ENCODE results near the gene DENND2D. TPM values are rescaled to one million over a fixed set of nuclear protein-coding genes. Genes with fewer than 3 reads are reported as not detected.

Gene DENND2D, protein sequence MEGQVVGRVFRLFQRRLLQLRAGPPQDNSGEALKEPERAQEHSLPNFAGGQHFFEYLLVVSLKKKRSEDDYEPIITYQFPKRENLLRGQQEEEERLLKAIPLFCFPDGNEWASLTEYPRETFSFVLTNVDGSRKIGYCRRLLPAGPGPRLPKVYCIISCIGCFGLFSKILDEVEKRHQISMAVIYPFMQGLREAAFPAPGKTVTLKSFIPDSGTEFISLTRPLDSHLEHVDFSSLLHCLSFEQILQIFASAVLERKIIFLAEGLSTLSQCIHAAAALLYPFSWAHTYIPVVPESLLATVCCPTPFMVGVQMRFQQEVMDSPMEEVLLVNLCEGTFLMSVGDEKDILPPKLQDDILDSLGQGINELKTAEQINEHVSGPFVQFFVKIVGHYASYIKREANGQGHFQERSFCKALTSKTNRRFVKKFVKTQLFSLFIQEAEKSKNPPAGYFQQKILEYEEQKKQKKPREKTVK
- total RNA-seq = 10 to 100 TPM; 42.2 to 65.4 (median 63.3) TPM
- long read RNA-seq, donor 1, transcript DENND2D-201 (12 exons, 2,077 nt) = minor isoform, 5 of 33 reads
- long read RNA-seq, donor 1, transcript DENND2D-202 (12 exons, 1,894 nt) = major isoform, 14 of 33 reads
- long read RNA-seq, donor 1, partial matches to known transcripts = 7 of 33 reads
- long read RNA-seq, donor 1, other reads (novel, unspliced or antisense) = 6 of 33 reads
- long read RNA-seq, donor 2, transcript DENND2D-202 (12 exons, 1,894 nt) = major isoform, 19 of 39 reads
- long read RNA-seq, donor 2, partial matches to known transcripts = 8 of 39 reads
- long read RNA-seq, donor 2, other reads (novel, unspliced or antisense) = 10 of 39 reads

DNA sequence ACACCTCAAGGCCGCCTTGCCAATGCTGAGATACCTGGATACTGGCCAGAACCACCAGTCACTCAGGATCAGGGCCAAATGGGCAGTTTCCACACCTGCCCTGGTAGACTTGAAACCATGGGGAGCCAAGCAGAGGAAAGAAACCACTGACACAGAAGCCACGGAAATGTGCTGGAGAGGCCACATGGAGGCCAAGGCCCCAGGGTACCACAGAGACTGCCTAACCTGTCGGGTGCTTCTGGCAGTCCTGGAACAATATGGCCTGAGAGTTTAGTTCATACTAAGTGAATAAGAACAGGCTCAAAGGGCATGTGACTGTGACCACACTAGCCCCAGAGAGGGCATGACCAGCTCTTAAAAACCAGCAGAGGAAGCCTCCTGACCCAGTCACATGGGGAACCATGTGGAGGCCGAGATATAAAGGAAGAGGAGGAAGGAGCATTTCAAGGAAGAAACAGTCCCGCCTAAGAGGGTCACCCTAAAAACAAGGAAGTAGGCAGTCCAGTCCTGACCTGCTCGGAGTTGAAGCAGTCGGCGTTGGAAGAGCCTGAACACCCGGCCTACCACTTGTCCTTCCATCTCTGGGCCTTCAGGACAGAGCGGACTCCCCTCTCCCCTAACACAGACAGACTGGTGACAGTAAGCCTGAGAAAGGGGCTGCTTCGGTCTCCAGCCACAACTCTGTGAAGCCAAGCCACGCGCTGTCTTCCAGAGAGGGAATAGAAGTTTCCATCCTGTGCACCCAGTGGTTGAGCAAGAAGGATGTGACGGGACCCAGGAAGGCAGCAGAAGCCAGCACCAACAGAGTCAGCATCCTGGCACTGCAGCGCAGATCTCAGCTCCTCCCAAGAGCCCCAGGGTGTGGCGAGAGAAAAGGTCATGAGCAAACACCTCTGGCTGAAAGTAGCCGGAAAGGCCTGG is at the start of gene DENND2D:
Gene DENND2D (minus strand): TSS at position 766 of the 921 bp plus-strand sequence. CDS start 187 bp downstream, at position 579.
- H3K36me3 ChIP-seq (ENCODE audit: low read depth) = peaks cover 4% of the 10 kb centered on the region
- TF ChIP-seq, protein P1, sequence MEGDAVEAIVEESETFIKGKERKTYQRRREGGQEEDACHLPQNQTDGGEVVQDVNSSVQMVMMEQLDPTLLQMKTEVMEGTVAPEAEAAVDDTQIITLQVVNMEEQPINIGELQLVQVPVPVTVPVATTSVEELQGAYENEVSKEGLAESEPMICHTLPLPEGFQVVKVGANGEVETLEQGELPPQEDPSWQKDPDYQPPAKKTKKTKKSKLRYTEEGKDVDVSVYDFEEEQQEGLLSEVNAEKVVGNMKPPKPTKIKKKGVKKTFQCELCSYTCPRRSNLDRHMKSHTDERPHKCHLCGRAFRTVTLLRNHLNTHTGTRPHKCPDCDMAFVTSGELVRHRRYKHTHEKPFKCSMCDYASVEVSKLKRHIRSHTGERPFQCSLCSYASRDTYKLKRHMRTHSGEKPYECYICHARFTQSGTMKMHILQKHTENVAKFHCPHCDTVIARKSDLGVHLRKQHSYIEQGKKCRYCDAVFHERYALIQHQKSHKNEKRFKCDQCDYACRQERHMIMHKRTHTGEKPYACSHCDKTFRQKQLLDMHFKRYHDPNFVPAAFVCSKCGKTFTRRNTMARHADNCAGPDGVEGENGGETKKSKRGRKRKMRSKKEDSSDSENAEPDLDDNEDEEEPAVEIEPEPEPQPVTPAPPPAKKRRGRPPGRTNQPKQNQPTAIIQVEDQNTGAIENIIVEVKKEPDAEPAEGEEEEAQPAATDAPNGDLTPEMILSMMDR (IDR thresholded peaks at IDR 0.05) = no peak
- ATAC-seq (peak; percentile 28), DNase-seq (peak; percentile 72 to 85 (median 73))
- intact Hi-C loops (cut with DNase I, micrococcal nuclease) = no loop called here
- H3K9me3 ChIP-seq = no peaks in the 10 kb centered on the region
- H3K4me3 ChIP-seq = no peak within 1 kb of the TSS
- H3K4me1 ChIP-seq (ENCODE audit: low read depth) = peaks cover 30% of the 10 kb centered on the region

DNA sequence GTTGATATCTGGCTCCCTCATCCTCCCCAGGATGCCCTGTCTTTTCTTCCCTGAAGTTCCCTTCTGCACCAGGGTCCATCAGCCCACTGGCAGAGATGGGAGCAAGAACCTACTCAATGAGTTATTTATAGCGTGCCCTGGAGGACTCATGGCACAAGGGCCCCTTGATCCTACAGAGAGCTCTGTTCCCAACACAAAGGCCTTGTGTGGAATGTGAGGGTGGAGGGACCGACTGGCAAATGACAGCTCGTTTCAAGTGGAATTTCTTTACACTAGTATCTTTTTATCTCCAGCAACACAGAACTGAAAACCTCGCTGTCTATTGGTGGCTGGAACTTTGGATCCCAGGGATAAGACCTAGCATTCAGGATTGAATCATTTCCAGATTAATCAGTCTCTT is 49.5 kb upstream of the DENND2D start:
- H3K4me3 ChIP-seq = no peak overlapping the region
- TF ChIP-seq, protein P1 (IDR thresholded peaks at IDR 0.05) = no peak
- intact Hi-C loops (cut with DNase I, micrococcal nuclease) = no loop called here
- DNase-seq (no peak), ATAC-seq (no peak)
- no peaks in the 10 kb centered on the region for H3K9me3 ChIP-seq
- no peaks in the 10 kb centered on the region for H3K4me1 ChIP-seq (ENCODE audit: low read depth)
- no peaks in the 10 kb centered on the region for H3K36me3 ChIP-seq (ENCODE audit: low read depth)

DNA sequence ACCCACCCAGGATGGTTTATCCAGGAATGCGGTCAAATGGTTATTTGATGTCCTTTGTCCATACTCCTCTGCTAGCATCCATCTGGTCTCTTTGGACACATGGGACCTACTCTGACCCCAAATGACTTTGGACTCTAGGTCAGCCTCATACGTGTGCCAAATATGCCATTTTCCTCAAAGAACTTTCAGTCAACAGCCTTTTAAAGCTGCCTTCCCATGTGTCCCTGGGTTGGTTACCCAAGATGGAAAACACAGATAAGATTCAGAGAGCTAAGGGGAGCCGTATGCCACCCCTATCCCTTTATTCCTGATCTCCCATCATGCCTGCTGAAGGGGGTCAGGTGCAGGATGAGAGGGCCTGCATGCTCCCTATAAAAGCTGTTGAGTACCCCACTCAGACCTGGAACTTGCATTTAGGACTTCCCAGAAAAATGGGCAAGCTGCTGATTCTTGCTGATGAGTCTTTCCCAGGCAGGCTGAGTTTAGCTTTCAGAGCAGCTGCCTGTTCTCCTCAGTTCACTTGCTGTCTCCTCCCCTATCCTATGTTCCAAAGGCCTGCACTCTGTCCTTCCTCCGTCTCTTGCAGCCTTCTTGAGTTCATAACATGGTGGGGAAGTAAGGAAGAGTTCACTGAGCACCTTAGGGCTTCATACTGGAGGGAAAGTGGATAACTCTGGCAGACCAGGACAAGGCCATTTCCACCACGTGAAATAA is 46.8 kb upstream of the DENND2D start:
- Histone ChIP-seq H3K36me3 (ENCODE audit: low read depth) (no peaks in the 10 kb centered on the region), H3K4me3 (no peak overlapping the region), H3K9me3 (no peaks in the 10 kb centered on the region), H3K4me1 (ENCODE audit: low read depth) (no peaks in the 10 kb centered on the region)
- ATAC-seq = no peak
- no peak for DNase-seq
- TF ChIP-seq, protein P1 (IDR thresholded peaks at IDR 0.05) = no peak
- intact Hi-C loops (cut with DNase I, micrococcal nuclease) = no loop called here

DNA sequence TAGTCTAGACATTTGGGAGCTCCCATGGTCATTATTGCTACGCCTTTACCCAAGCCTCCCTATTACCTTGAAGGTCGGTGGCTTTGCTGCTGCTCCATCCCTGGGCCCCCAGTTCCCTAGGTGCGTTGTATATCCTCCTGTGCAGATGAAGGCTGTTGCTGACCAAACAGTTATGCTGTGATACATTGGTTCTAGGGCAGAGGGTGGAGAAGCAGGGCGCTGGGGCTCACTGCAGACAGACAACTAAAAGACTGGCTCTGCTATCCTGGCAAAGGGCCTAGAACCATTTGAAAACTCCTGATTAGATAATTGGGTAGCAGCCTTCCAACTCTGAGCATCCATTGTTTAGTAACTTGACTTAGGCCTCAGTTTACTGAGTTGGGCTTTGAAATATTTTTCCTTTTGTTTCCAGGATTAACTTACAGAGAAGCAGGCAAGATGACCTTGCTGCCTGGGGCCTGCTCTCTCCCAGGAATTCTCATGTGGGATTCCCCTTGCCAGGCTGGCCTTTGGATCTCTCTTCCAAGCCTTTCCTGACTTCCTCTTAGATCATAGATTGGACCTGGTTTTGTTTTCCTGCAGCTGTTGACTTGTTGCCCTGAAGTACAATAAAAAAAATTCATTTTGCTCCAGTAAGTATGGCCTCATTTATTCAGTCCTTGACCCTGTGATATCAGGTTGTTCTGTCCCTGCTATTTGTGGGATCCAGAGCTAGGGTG is 42.5 kb upstream of the DENND2D start:
- Histone ChIP-seq H3K9me3 (no peaks in the 10 kb centered on the region), H3K36me3 (ENCODE audit: low read depth) (no peaks in the 10 kb centered on the region), H3K4me1 (ENCODE audit: low read depth) (no peaks in the 10 kb centered on the region), H3K4me3 (no peak overlapping the region)
- intact Hi-C loops (cut with DNase I, micrococcal nuclease) = no loop called here
- ATAC-seq (no peak), DNase-seq (no peak)
- TF ChIP-seq, protein P1 (IDR thresholded peaks at IDR 0.05) = no peak
